H1 (cell line): ENCODE measurements around the gene SLC25A6.

ENCODE experiments used
- CTCF ChIP-seq, 3 experiments: IDR thresholded peaks; 1 replicate in 2 of 3; 2 replicates in 1 of 3; pipeline versions ENCODE4 v1.5.1 to v1.6.1; 2011; ENCODE audit warnings: low read length in 3 of 3, mild to moderate bottlenecking in 3 of 3, inconsistent platforms in 2 of 3, low read depth in 1 of 3, moderate library complexity in 1 of 3; ENCODE audit not compliant: insufficient read depth in 1 of 3; ENCODE audit errors: control extremely low read depth in 1 of 3
- EZH2 ChIP-seq: fragments of 200-600 bp; sonication (generic); IDR thresholded peaks from 2 replicates; pipeline ENCODE4 v1.7.1; 2012; ENCODE audit warnings: low read depth, mild to moderate bottlenecking, moderate library complexity, low read length, inconsistent platforms; ENCODE audit not compliant: severe bottlenecking
- NRF1 ChIP-seq: IDR thresholded peaks from 2 replicates; pipeline ENCODE4 v1.6.1; 2011; ENCODE audit warnings: mild to moderate bottlenecking, low read depth, low read length, improper control_type of control experiment
- POLR2A ChIP-seq, 2 experiments: IDR thresholded peaks; 1 replicate in 1 of 2; 2 replicates in 1 of 2; pipeline ENCODE4 v1.6.1; 2011; ENCODE audit warnings: low read depth in 2 of 2, low read length in 2 of 2, mild to moderate bottlenecking in 2 of 2; ENCODE audit errors: control extremely low read depth in 1 of 2
- RAD21 ChIP-seq, 2 experiments: IDR thresholded peaks in 1 of 2; conservative IDR thresholded peaks in 1 of 2; 2 replicates each; pipeline ENCODE4 v1.6.1; 2011; ENCODE audit warnings: low read depth in 2 of 2, low read length in 2 of 2, improper control_type of control experiment in 1 of 2, inconsistent platforms in 1 of 2, mild to moderate bottlenecking in 1 of 2, moderate library complexity in 1 of 2
- RXRA ChIP-seq: IDR thresholded peaks from 2 replicates; pipeline ENCODE4 v1.6.1; 2011; ENCODE audit warnings: low read depth, mild to moderate bottlenecking, low read length, moderate library complexity; ENCODE audit not compliant: insufficient read depth
- SP1 ChIP-seq: IDR thresholded peaks from 2 replicates; pipeline ENCODE4 v1.6.1; 2011; ENCODE audit warnings: low read depth, low read length
- TBP ChIP-seq: IDR thresholded peaks from 2 replicates; pipeline ENCODE4 v1.6.1; 2011; ENCODE audit warnings: low read depth, low read length, improper control_type of control experiment
- YY1 ChIP-seq: IDR thresholded peaks from 2 replicates; pipeline ENCODE4 v1.6.1; 2011; ENCODE audit warnings: low read depth, mild to moderate bottlenecking, low read length
- TF ChIP-seq, protein P1 (sequence below): IDR thresholded peaks from 2 replicates; pipeline ENCODE4 v1.6.1; 2011; ENCODE audit warnings: low read length, improper control_type of control experiment

DNA sequence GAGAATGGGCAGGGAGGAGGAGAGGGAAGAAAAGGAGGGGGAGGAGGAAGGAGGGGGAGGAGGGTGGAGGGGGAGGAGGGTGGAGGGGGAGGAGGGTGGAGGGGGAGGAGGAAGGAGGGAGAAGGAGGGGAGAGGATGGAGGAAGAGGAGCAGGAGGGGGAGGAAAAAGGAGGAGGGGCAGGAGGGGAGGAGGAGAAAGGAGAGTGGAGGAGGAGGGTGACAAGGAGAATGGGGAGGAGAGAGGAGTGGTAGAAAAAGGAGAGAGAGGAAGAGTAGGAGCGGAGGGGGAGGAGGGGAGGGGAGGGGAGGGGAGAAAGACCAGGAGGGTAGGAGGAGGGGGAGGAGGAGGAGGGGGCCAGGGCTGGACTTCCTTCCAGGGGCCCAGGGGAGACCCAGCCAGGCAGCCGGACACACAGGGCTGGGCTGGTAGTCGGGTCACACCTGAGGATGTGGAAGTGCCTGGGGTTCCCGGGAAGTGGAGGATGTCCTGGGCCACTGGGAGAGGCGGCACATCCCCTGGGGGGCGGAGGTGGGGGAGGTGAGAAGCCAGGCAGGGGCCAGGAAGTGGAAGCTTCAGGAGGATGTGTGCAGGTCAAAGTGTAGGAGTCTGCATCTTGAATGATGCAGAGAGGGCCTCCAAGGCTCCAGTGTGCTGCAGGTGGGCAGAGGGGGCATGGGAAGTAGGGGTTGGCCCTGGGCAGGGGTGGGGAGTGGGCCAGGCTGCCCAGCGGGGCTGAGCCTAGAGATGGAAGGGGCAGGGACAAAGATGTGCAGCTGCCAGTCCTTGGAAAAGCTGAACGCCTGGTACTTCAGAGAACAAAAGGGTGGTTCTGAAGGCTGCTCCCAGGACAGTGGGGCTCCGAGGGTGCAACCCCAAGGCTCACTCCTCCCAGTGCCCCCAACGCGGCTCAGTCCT lies 36.5 kb downstream of the SLC25A6 start:
- TF ChIP-seq RXRA (no peak), YY1 (no peak), CTCF (IDR thresholded peaks at IDR 0.05; ENCODE audit: control extremely low read depth in 1 of 3, insufficient read depth in 1 of 3, low read depth in 1 of 3, low read length in 3 of 3) (no peak), POLR2A (IDR thresholded peaks at IDR 0.05; ENCODE audit: control extremely low read depth in 1 of 2, low read depth in 2 of 2, low read length in 2 of 2) (no peak), TBP (no peak), RAD21 (IDR thresholded peaks at IDR 0.05 in 1 of 2, conservative IDR thresholded peaks at IDR 0.05 in 1 of 2; ENCODE audit: low read depth in 2 of 2, low read length in 2 of 2) (no peak), SP1 (no peak), EZH2 (no peak), NRF1 (no peak)
- TF ChIP-seq, protein P1, sequence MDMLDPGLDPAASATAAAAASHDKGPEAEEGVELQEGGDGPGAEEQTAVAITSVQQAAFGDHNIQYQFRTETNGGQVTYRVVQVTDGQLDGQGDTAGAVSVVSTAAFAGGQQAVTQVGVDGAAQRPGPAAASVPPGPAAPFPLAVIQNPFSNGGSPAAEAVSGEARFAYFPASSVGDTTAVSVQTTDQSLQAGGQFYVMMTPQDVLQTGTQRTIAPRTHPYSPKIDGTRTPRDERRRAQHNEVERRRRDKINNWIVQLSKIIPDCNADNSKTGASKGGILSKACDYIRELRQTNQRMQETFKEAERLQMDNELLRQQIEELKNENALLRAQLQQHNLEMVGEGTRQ = no peak
